Uterus (tissue), 2 donors: Measurements from ENCODE around the gene HMG20B.

Experiments used
- POLR2A ChIP-seq, 2 donors: fragments of 450-650 bp; IDR thresholded peaks; one replicate each; pipeline ENCODE4 v1.6.1; 2016; ENCODE audit warnings: antibody characterized with exemption in 2 of 2, mild to moderate bottlenecking in 1 of 2, moderate library complexity in 1 of 2
- TF ChIP-seq, protein P1 (sequence below), 4 experiments: fragments of 200-600 bp in 2 of 4; fragments of 450-650 bp in 2 of 4; sonication (generic) in 2 of 4; IDR thresholded peaks; one replicate each; pipeline ENCODE4 v1.5.1; 2016 to 2019; ENCODE audit warnings: antibody characterized with exemption in 4 of 4, mild to moderate bottlenecking in 2 of 4, moderate library complexity in 1 of 4

DNA sequence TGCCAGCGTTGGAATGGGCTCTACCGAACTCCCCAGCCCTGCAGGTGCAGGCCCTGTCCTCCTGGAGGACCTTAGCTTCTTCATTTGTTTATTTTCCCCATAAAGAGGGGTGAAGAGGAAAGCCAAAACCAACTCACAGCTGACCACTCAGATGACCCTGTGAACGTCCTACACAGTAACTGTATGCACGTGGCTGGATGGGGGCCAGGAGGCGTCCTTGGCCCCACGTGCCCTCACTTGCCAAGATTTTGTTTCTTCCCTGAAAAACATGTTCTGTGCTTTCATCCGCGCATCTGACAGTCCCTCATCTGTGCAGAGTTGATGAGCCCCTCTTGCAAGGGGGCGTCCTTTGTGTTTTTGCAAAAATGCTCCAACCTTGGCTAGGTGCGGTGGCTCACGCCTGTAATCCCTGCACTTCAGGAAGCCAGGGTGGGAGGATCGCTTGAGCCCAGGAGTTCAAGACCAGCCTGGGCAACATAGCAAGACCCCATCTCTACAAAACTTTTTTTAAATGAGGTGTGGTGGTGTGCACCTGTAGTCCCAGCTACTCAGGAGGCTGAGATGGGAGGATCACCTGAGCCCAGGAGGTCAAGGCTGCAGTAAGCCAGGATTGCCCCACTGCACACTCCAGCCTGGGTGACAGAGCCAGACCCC lies 39.1 kb upstream of the HMG20B start:
- TF ChIP-seq POLR2A (IDR thresholded peaks at IDR 0.05) = no peak
- TF ChIP-seq, protein P1, sequence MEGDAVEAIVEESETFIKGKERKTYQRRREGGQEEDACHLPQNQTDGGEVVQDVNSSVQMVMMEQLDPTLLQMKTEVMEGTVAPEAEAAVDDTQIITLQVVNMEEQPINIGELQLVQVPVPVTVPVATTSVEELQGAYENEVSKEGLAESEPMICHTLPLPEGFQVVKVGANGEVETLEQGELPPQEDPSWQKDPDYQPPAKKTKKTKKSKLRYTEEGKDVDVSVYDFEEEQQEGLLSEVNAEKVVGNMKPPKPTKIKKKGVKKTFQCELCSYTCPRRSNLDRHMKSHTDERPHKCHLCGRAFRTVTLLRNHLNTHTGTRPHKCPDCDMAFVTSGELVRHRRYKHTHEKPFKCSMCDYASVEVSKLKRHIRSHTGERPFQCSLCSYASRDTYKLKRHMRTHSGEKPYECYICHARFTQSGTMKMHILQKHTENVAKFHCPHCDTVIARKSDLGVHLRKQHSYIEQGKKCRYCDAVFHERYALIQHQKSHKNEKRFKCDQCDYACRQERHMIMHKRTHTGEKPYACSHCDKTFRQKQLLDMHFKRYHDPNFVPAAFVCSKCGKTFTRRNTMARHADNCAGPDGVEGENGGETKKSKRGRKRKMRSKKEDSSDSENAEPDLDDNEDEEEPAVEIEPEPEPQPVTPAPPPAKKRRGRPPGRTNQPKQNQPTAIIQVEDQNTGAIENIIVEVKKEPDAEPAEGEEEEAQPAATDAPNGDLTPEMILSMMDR (IDR thresholded peaks at IDR 0.05) = no peak
